ENCODE results near the gene ABCB8. TPM values are rescaled to one million over a fixed set of nuclear protein-coding genes. Genes with fewer than 3 reads are reported as not detected.
A peak's percentile ranks its signal among the peaks of the same experiment; 100 is the strongest.

ABCB8 gene
- total RNA-seq, 6 donors from 2014 or later: 38.3 to 58.7 (median 42.5) TPM

- no peak for TF ChIP-seq POLR2AphosphoS5 (IDR thresholded peaks at IDR 0.05)
- no peak for TF ChIP-seq POLR2A (IDR thresholded peaks at IDR 0.05)
- TF ChIP-seq EP300 (IDR thresholded peaks at IDR 0.05): no peak
- no peak for TF ChIP-seq CTCF (IDR thresholded peaks at IDR 0.05)
- H3K27me3 ChIP-seq: peaks cover 0 to 37% (median 13%) of the 10 kb centered on the region in 4 donors
- no peaks in the 10 kb centered on the region for H3K36me3 ChIP-seq
- H3K4me3 ChIP-seq: no peak overlapping the region
- DNase-seq (no peak), ATAC-seq (ENCODE audit: low FRiP score in 2 of 2) (no peak)
- 34 to 44% methylated on average over 3 of the region's 3 CpGs for WGBS, 2 donors
- H3K9me3 ChIP-seq: no peaks in the 10 kb centered on the region
- no peak overlapping the region for H3K27ac ChIP-seq
- H3K4me1 ChIP-seq: peaks cover 14 to 33% (median 17%) of the 10 kb centered on the region in 4 donors
Measured at GRCh38 chr7:150982351-150982750, 45.9 kb upstream of the ABCB8 start.

- H3K27ac ChIP-seq: no peak overlapping the region
- ATAC-seq (ENCODE audit: low FRiP score in 2 of 2) (no peak), DNase-seq (no peak)
- peaks cover 12 to 28% (median 17%) of the 10 kb centered on the region in 4 donors for H3K4me1 ChIP-seq
- 0 to 3% methylated on average over 2 of the region's 2 CpGs for WGBS, 2 donors
- no peaks in the 10 kb centered on the region for H3K9me3 ChIP-seq
- H3K27me3 ChIP-seq: peaks cover 0 to 21% (median 5%) of the 10 kb centered on the region in 4 donors
- TF ChIP-seq EP300 (IDR thresholded peaks at IDR 0.05): no peak
- no peak overlapping the region for H3K4me3 ChIP-seq
- H3K36me3 ChIP-seq: no peaks in the 10 kb centered on the region
Measured at GRCh38 chr7:150983893-150984368, 44.3 kb upstream of the ABCB8 start.

DNA sequence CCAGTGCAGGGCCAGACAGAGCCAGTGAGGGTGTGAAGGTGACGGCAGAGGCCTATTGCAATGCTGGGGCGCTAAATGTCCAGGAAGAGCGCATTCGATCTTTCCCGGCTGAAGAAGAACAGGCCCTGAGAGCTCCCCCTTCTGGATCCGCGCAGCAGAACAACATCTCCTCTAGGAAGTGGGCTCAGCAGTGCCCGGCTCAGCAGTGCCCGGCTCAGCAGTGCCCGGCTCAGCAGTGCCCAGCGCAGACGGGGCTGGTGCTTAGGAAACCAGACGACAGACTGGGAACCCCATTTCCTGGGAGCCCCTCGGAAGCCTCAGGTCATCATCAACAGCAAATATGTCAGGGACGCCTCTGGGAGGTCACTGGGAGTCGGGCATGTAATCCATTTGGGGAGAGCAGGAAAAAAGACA lies 42.1 kb upstream of the ABCB8 start:
- Histone ChIP-seq H3K4me3 (no peak overlapping the region), H3K36me3 (no peaks in the 10 kb centered on the region), H3K9me3 (peaks cover 0 to 11% (median under 1%) of the 10 kb centered on the region in 4 donors), H3K4me1 (peaks cover 11 to 28% (median 24%) of the 10 kb centered on the region in 4 donors), H3K27me3 (peaks cover 0 to 7% (median 0%) of the 10 kb centered on the region in 4 donors), H3K27ac (no peak overlapping the region)
- 4 to 9% methylated on average over 14 to 16 of the region's 16 CpGs for WGBS, 2 donors
- DNase-seq: no peak
- ATAC-seq (ENCODE audit: low FRiP score in 2 of 2): peak; percentile 60 to 65
- TF ChIP-seq EP300 (IDR thresholded peaks at IDR 0.05) (no peak), POLR2A (IDR thresholded peaks at IDR 0.05) (no peak), CTCF (IDR thresholded peaks at IDR 0.05) (peak; percentile 30 to 68 (median 56)), POLR2AphosphoS5 (IDR thresholded peaks at IDR 0.05) (no peak)

GRCh38 chr7:150986556-150986955 lies 41.7 kb upstream of the ABCB8 start:
- whole genome bisulfite sequencing, 2 donors: 61 to 62% methylated on average over 4 of the region's 5 CpGs
- H3K27me3 ChIP-seq: peaks cover 0 to 7% (median 0%) of the 10 kb centered on the region in 4 donors

More at GRCh38 chr7:150986556-150986955, 41.7 kb upstream of the ABCB8 start:
- H3K27ac ChIP-seq: no peak overlapping the region
- TF ChIP-seq CTCF (IDR thresholded peaks at IDR 0.05): no peak
- TF ChIP-seq EP300 (IDR thresholded peaks at IDR 0.05): no peak
- no peak for TF ChIP-seq POLR2AphosphoS5 (IDR thresholded peaks at IDR 0.05)
- no peak for TF ChIP-seq POLR2A (IDR thresholded peaks at IDR 0.05)
- H3K9me3 ChIP-seq: peaks cover 0 to 11% (median 2%) of the 10 kb centered on the region in 4 donors
- no peak overlapping the region for H3K4me3 ChIP-seq
- DNase-seq (no peak), ATAC-seq (ENCODE audit: low FRiP score in 2 of 2) (no peak)
- H3K4me1 ChIP-seq: peaks cover 11 to 28% (median 24%) of the 10 kb centered on the region in 4 donors
- H3K36me3 ChIP-seq: no peaks in the 10 kb centered on the region

Measured in upper lobe of left lung (tissue), 6 donors.